Stomach (tissue), 9 donors: ENCODE measurements around the gene EDEM2. TPM values are rescaled to one million over a fixed set of nuclear protein-coding genes. Genes with fewer than 3 reads are reported as not detected.

Experiments used
- DNase-seq, 2 donors: peaks; one replicate each; pipeline versions ENCODE4 v3.0.0 to v3.0.0-alpha.2; 2013 to 2019
- H3K27ac ChIP-seq, 5 donors: fragments of 200-600 bp in 4 of 5; sonication (generic) in 4 of 5; one replicate each; pipeline ENCODE4 v1.5.1; 2013 to 2019; ENCODE audit warnings: mild to moderate bottlenecking in 1 of 5, moderate library complexity in 1 of 5
- H3K27me3 ChIP-seq, 3 donors: fragments of 200-600 bp; sonication (generic); one replicate each; pipeline ENCODE4 v1.5.1; 2017 to 2019; ENCODE audit warnings: mixed run types in 1 of 3
- H3K36me3 ChIP-seq, 4 donors: fragments of 200-600 bp; sonication (generic); 1 replicate in 3 of 4; 2 replicates in 1 of 4; pipeline ENCODE4 v1.5.1; 2016 to 2019
- H3K4me1 ChIP-seq, 4 donors: fragments of 200-600 bp; sonication (generic); one replicate each; pipeline ENCODE4 v1.5.1; 2016 to 2019
- H3K4me3 ChIP-seq, 4 donors: fragments of 200-600 bp; sonication (generic) in 3 of 4; one replicate each; pipeline ENCODE4 v1.5.1; 2016 to 2019; ENCODE audit warnings: mild to moderate bottlenecking in 1 of 4
- H3K9me3 ChIP-seq, 4 donors: fragments of 200-600 bp; sonication (generic); one replicate each; pipeline ENCODE4 v1.5.1; 2016 to 2019
- EP300 ChIP-seq: sonication (generic); formaldehyde crosslinking; IDR thresholded peaks from one replicate; pipeline ENCODE4 v1.6.1; 2017; ENCODE audit warnings: antibody characterized with exemption
- POLR2A ChIP-seq, 4 donors: fragments of 450-650 bp; IDR thresholded peaks; one replicate each; pipeline ENCODE4 v1.6.1; 2016; ENCODE audit warnings: antibody characterized with exemption in 4 of 4, control low read depth in 2 of 4, mild to moderate bottlenecking in 1 of 4, moderate library complexity in 1 of 4
- POLR2AphosphoS5 ChIP-seq, 3 donors: sonication (generic); formaldehyde crosslinking; IDR thresholded peaks; one replicate each; pipeline ENCODE4 v1.6.1; 2016; ENCODE audit warnings: antibody characterized with exemption in 3 of 3
- WGBS, 5 donors: extraction: QIAGEN DNeasy Blood & Tissue Kit in 3 of 5; methylation state at CpG; one replicate each; pipeline versions ENCODE4 v1.1.5 to v1.1.7; 2013 to 2018; 5-methylcytosine and 5-hydroxymethylcytosine counted together
- intact Hi-C: fragments of 100-400 bp; cut with DNase I; formaldehyde crosslinking; loops from one replicate; pipeline ENCODE4 v1.15.1; 2023; ENCODE audit warnings: low total_unique reads
- polyA plus RNA-seq, 3 donors: library from polyadenylated mRNA; stranded (reverse); fragments of 200-250 nt; gene quantifications; one replicate each; pipeline ENCODE4 v1.2.3, GENCODE V29; 2013
- total RNA-seq, 5 donors: library from RNA; depleted of rRNA; stranded (reverse); fragments of >200 nt; gene quantifications; one replicate each; pipeline versions ENCODE4 v1.1.0 to v1.2.3, GENCODE V29; 2014 to 2016
- TF ChIP-seq, protein P1 (sequence below), 7 experiments: fragments of 450-650 bp in 4 of 7; fragments of 200-600 bp in 3 of 7; sonication (generic) in 3 of 7; IDR thresholded peaks; one replicate each; pipeline ENCODE4 v1.5.1; 2016 to 2019; ENCODE audit warnings: antibody characterized with exemption in 7 of 7, control low read depth in 2 of 7, mild to moderate bottlenecking in 1 of 7
- donor health status: healthy with polysubstance abuse.
- donor health status: Bipolar disorder and iron deficiency.
- donor health status: healthy.

The EDEM2 gene
- total and polyA plus RNA-seq, 8 donors = 7.9 to 55.8 (median 11.4) TPM

DNA sequence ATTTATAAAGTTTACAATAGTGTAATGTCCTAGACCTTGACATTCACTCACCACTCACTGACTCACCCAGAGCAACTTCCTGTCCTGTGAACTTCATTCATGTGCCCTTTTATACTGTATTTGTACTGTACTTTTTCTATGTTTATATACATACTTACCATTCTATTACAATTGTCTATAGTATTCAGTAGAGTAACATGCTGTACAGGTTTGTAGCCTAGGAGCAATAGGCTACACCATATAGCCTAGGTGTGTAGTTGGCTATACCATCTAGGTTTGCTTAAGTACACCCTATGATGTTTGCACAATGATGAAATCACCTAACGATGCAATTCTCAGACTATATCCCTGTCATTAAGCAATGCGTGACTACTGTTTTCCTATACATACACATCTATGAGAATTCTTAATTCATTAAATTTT is 17.5 kb downstream of the EDEM2 start:
- WGBS, 5 donors = 60 to 82% (median 66%) methylated on average over 2 of the region's 2 CpGs
- DNase-seq = peak in 1 of 2 donors; percentile 26
- peaks cover 0 to 11% (median 0%) of the 10 kb centered on the region in 4 donors for H3K4me1 ChIP-seq
- H3K4me3 ChIP-seq = no peak overlapping the region
- peaks cover 68 to 100% (median 98%) of the 10 kb centered on the region in 4 donors for H3K36me3 ChIP-seq
- TF ChIP-seq POLR2AphosphoS5 (IDR thresholded peaks at IDR 0.05) (no peak), POLR2A (IDR thresholded peaks at IDR 0.05) (no peak), EP300 (no peak)
- TF ChIP-seq, protein P1, sequence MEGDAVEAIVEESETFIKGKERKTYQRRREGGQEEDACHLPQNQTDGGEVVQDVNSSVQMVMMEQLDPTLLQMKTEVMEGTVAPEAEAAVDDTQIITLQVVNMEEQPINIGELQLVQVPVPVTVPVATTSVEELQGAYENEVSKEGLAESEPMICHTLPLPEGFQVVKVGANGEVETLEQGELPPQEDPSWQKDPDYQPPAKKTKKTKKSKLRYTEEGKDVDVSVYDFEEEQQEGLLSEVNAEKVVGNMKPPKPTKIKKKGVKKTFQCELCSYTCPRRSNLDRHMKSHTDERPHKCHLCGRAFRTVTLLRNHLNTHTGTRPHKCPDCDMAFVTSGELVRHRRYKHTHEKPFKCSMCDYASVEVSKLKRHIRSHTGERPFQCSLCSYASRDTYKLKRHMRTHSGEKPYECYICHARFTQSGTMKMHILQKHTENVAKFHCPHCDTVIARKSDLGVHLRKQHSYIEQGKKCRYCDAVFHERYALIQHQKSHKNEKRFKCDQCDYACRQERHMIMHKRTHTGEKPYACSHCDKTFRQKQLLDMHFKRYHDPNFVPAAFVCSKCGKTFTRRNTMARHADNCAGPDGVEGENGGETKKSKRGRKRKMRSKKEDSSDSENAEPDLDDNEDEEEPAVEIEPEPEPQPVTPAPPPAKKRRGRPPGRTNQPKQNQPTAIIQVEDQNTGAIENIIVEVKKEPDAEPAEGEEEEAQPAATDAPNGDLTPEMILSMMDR (IDR thresholded peaks at IDR 0.05) = no peak
- intact Hi-C loops = no loop called here
- no peaks in the 10 kb centered on the region for H3K9me3 ChIP-seq
- no peaks in the 10 kb centered on the region for H3K27me3 ChIP-seq
- no peak overlapping the region for H3K27ac ChIP-seq

DNA sequence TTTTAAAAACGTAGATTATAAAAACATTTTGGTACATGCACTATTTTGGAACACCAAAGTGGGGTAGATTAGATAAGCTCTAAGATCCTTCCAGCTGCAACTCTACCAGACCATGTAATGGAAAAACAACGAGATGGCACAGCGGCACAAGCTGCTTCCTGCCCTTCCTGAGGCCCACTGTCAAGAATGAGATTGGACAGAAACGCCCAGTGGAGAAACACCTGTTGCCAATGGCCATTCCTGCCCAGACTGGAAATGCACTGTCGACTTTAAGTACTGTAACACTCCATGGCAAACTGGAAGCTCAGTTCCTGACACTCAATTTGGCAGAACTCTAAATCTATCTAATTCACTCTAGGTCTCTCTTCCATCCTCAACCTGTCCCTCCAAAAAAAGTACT is 21.4 kb downstream of the EDEM2 start:
- H3K4me1 ChIP-seq = peaks cover 0 to 11% (median 0%) of the 10 kb centered on the region in 4 donors
- no peak for DNase-seq
- no peak overlapping the region for H3K4me3 ChIP-seq
- intact Hi-C loops = no loop called here
- no peak overlapping the region for H3K27ac ChIP-seq
- H3K9me3 ChIP-seq = no peaks in the 10 kb centered on the region
- peaks cover 69 to 100% (median 98%) of the 10 kb centered on the region in 4 donors for H3K36me3 ChIP-seq
- no peaks in the 10 kb centered on the region for H3K27me3 ChIP-seq
- WGBS, 5 donors = 84 to 95% (median 89%) methylated on average over 5 of the region's 5 CpGs
- TF ChIP-seq POLR2A (IDR thresholded peaks at IDR 0.05) (no peak), POLR2AphosphoS5 (IDR thresholded peaks at IDR 0.05) (no peak), EP300 (no peak)
- TF ChIP-seq, protein P1 (IDR thresholded peaks at IDR 0.05) = no peak

DNA sequence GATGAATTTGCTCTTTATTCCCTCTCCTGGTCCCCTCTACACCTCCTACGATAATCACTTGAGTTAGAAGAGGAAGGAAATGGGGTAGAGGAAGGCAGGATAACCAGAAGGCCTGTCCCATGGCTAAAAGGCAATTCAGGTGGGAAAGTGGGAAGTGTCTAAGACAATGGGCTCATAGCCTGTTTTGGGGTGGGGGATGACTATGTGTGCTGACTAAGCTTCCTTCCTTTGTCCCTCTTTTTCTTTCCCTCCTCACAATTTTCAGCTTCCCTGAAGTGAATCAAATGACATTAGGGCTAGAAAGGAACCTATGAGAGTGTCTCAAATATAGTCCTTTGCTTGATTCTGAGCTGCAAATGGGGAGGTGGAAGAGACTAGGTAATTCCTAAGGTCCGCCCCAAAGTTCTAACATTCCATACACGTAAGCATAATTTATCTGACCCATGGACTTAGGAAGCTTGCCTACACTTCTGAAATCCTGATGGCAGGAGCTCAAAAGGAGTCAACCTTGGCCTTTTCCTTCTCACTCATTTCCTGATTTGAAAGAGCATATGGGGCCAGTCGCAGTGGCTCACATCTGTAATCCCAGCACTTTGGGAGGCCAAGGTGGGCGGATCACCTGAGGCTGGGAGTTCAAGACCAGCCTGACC is 24.3 kb downstream of the EDEM2 start:
- intact Hi-C loops = no loop called here
- DNase-seq = no peak
- Histone ChIP-seq H3K27me3 (no peaks in the 10 kb centered on the region), H3K4me3 (no peak overlapping the region), H3K36me3 (peaks cover 69 to 100% (median 99%) of the 10 kb centered on the region in 4 donors), H3K4me1 (peaks cover 0 to 6% (median 0%) of the 10 kb centered on the region in 4 donors), H3K9me3 (no peaks in the 10 kb centered on the region), H3K27ac (no peak overlapping the region)
- TF ChIP-seq POLR2A (IDR thresholded peaks at IDR 0.05) = no peak
- TF ChIP-seq, protein P1 (IDR thresholded peaks at IDR 0.05) = no peak
- no peak for TF ChIP-seq POLR2AphosphoS5 (IDR thresholded peaks at IDR 0.05)
- no peak for TF ChIP-seq EP300
- 85 to 93% (median 87%) methylated on average over 5 of the region's 5 CpGs for WGBS, 5 donors

DNA sequence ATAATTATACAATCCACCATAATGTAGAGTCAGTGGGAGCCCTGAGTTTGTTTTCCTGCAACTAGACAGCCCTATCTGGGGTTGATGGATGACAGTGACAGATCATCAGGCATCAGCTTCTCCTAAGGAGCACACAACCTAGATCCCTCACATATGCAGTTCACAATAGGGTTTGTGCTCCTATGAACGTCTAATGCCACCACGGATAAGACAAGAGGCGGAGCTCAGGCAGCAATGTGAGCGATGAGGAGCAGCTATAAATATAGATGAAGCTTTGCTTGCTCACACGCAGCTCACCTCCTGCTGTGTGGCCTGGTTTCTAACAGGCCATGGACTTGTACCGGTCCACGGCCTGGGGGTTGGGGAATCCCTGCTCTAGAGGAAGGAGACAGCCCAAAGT is 25.9 kb downstream of the EDEM2 start:
- intact Hi-C loops = no loop called here
- 89 to 92% (median 91%) methylated on average over 7 of the region's 7 CpGs for WGBS, 5 donors

More for the DNA sequence above, 25.9 kb downstream of the EDEM2 start:
- peaks cover 56 to 100% (median 98%) of the 10 kb centered on the region in 4 donors for H3K36me3 ChIP-seq
- H3K4me1 ChIP-seq = peaks cover 0 to 6% (median 0%) of the 10 kb centered on the region in 4 donors
- no peaks in the 10 kb centered on the region for H3K27me3 ChIP-seq
- H3K4me3 ChIP-seq = no peak overlapping the region
- peak overlapping the region in 1 of 5 donors; percentile 20 for H3K27ac ChIP-seq
- no peaks in the 10 kb centered on the region for H3K9me3 ChIP-seq
- no peak for DNase-seq
- TF ChIP-seq POLR2A (IDR thresholded peaks at IDR 0.05) (no peak), EP300 (no peak), POLR2AphosphoS5 (IDR thresholded peaks at IDR 0.05) (no peak)
- TF ChIP-seq, protein P1 (IDR thresholded peaks at IDR 0.05) = no peak
